Measurements from ENCODE around the gene RAB34.

Gene RAB34, protein sequence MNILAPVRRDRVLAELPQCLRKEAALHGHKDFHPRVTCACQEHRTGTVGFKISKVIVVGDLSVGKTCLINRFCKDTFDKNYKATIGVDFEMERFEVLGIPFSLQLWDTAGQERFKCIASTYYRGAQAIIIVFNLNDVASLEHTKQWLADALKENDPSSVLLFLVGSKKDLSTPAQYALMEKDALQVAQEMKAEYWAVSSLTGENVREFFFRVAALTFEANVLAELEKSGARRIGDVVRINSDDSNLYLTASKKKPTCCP

DNA sequence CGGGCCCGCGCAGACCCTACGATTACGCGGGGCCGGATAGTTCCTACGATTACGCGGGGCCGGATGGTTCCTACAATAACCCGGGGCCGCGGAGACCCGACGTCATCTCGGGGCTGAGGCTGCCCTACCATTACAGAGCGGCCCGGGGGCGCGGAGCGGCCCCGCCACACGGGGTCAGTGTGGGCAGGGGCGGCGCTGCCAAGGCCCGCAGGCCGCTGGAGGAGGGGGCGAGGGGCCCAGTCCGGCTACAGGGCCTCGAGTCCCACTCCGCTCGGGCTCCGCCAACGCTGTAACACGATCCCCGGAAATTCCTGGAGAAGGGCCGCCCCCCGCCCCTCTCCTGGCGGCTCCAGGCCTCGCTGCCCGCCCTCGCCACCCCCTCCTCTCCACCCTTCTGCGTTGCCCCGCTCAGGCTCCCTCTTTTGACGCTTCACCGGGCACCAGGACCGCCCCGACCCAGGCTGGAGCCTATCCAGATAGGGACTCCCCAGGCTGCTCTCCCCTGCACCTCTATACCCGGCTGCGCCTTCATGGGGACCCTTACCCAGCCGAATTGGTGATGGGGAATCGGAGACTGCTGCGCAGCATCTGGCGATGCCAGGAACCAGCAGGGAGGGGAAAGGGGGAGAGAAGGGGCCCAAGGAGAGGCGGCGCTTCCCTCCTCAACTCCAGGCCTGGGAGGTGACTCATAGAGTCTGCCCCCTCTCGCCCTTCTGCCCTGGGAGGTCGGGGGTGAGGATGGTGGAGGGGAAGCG is at the start of gene RAB34:
TSS of gene RAB34 (minus strand) at position 291 of the 755 bp plus-strand sequence. CDS start 602 bp downstream, outside the sequence.
- DNase-seq: peak; percentile 88

DNA sequence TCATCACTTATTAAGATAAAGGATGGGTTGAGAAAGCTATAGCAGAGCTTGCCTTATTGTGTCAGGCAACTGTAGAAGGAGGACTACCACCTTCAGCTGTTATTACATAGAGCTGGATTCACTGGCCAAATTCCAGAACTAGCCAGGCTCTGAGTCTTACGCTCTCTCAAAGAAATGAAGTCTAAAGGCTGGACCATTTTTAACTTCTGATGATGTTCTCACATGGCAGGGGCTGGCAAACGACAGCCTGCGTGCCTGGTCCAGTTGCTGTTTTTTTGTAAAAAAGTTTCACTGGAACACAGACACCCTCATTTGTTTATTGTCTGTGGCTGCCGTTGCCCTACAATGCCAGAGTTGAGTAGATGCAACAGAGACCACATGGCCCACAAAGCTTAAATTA is 47.4 kb upstream of the RAB34 start:
- DNase-seq: no peak

DNA sequence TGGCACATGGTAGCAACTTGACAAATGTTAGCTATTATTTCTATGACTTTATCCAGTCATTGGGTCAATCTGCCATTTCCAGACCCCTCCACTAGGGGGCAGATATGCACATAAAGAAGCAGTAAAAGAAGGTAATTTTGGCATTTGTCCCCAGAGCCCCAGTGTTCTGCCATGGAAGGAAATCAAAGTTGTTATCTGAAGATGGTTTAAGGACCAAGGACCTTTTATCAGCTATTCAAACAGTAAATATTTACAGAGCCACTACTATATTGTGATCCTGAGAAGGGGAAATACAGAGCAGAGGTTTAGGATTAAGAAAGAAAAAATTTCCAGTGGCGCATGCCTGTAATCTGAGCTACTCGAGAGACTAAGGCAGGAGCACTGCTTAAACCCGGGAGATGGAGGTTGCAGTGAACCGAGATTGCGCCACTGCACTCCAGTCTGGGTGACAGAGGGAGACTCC is 46.2 kb upstream of the RAB34 start:
- DNase-seq: peak; percentile 59

DNA sequence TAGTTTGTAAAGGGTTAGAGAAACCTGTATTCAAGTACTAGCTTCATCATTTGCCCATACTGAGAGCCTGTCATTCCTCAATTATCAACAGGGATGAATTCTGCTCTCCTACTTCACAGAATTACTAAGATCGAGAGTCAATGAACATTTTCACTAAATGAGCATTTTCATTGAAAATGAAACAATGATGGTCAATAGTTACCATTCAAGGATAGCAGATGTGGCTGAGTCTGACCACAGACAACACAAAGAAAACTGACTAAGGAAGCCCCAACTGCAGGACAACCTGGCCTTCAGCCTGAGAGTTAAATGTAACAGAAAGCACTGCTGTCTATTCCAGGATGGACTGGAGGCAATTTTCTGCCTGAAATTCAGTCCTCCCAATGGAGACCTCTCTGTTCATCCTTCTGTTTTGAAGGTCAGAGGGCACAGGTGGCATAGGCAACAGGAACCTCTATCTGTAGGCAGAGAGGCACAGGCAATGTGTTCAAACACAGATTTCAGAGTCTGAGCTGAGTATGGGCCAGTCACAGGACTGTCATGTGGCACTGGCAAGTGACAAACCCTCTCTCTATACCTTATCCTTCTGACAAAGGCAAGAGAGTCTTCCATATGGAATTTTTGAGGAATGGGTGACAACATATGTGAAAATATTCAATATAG is 45.6 kb upstream of the RAB34 start:
- DNase-seq: no peak

DNA sequence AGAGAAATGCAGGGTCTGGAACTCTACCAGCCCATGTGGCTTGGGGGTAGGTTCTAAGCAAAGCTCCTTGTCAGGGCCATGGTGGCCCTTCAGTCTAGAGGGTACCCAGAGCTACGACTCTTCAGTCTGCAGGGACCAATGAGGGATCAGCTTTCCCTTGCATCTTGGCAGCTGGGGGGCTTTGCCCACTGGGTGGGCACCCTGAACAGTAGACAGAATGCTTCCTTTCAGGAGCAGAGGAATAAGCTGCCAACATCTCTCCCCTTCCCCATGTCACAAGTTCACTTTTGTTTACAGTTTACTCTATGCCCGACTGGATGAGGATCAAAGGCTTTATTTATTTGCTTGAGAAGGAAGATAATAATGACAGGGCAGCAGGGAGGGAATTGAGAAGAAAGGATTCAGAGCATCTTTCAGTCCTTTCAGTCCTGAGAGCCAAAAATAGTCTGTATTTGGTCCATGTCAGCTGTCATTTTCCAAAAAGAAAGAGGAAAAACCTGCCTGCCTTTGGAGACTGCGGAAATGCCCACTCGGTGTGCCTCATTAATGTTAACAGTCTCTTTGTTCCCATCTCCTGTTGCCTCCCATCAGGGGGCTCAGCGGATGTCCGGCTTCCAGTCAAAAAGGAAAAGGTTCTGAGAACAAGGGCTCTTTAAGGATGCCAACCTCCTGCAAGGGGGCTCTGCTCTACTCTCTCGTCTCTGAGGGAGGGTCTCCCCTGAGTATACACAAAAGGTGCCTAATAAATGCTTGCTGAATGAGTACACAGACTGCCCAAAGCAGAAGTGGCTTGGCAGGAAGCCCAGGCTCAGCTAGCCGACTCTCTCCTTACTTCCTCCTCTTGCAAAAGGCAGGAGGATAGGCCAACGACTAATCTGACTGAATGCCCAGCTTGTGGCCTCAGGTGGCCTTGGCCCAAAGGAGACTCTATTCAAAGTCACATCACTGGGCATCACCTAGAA is 43.2 kb upstream of the RAB34 start:
- DNase-seq: no peak

DNA sequence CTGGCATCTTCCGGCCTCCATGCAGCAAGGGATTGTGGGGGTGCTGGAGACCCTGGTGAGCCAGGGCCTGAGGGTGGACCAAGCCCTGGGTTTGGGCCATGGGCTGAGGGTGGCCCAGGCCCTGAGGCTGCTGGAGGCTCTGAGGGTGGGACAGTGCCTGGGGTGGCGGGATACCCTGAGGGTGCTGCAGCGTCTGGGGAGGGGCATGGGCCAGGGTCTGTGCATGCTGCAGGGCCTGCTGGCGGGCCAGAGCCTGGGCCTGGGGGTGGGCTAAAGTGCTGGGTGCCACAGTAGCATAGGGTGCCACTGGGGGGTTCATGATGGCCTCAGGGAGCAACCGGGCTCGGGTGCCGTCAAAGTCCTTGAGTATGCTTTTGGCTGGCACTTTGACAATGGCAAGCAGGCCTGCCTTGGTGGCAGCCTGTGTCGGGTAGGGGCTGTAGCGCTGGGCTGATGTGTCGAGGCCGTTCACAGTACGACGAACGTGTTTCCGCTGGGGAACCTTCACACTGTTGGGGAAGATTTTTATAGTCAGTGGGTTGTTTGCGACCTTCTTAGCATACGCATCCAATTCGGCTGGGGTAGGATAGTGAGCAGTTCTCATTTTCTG is 41.7 kb upstream of the RAB34 start:
- DNase-seq: no peak

DNA sequence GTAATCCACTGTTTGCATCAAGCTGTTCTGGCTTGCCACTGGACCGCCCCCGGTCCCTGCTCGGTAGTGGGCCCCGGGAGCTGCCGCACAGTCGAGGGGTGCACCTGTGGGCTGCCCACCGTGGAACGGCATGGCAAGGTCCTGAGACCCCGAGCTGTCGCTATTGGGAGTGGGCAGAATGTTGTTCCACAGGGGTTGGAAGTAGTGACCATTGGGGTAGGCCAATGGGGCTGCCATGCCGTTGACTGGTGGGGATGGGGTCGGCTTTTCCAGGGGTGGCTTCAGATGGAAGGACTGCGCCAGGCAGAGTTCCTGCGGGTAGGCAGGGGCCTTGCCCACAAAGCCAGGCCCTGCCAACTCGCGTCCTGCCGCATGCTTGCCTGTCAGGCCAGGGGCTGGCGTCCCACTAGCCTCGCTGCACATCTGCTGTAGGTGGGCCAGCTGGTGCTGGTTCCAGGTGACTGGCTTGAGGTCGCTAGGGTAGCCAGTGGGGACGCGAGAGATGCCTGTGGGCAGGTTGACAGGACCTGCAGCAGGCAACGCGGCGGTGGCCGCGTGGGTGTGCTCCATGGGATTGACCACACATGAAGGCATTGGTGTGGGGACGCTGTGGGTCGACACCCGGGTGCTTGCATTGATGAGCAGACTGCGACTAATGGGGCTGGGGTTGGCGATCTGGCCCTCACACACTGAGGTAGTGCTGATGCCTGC is 40.9 kb upstream of the RAB34 start:
- DNase-seq: no peak

DNA sequence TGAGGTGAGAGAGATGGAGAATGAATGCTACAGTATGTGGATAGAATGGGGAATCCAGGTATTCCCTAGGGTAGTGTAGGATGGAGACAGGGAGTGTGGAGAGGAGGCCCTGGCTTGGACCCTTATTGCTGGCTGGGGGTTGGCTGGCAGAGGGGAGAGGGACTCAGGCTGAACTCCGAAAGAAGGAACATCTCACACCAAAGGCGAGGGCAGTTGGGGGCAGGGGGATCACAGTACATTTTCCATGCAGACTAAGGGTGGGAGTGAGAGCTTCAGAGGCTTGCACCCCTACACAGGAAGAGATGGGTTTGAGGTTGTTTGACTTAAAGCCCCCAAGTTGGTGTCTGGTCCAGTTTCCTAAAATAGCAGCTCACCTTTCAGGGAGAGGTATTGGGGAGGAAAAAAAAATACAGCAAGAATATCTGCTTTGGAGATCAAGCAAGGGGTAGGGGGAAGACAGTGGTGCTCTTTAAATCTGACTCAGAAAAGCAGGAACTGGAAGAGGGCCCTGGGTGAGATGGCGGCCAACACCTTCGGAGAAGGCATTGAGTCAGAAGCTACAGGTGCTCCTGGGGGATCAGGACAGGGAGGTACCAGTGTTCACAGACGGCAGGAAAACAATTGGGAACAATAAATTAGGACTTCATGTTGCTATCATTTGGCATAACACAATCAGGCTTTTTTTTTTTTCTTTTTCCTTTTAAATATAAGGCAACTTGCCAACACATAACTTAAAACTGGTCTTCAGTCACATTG is 38.6 kb upstream of the RAB34 start:
- DNase-seq: no peak

DNA sequence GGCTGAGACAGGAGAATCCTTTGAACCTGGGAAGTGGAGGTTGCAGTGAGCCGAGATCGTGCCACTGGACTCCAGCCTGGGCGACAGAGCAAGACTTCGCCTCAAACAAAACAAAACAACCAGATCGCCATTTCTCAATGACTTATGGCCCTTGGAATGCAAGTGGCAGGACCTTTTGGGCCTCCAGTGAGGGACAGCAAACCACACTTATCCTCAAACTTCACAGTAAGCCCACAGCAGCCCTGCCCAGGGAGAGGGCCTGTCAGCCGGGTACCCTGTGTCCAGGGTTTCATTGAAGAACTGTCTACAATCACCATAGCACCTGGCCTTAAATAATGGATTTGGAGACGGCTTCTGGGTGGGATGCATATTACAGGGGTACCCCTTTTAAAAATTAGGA is 37.8 kb upstream of the RAB34 start:
- no peak for DNase-seq

DNA sequence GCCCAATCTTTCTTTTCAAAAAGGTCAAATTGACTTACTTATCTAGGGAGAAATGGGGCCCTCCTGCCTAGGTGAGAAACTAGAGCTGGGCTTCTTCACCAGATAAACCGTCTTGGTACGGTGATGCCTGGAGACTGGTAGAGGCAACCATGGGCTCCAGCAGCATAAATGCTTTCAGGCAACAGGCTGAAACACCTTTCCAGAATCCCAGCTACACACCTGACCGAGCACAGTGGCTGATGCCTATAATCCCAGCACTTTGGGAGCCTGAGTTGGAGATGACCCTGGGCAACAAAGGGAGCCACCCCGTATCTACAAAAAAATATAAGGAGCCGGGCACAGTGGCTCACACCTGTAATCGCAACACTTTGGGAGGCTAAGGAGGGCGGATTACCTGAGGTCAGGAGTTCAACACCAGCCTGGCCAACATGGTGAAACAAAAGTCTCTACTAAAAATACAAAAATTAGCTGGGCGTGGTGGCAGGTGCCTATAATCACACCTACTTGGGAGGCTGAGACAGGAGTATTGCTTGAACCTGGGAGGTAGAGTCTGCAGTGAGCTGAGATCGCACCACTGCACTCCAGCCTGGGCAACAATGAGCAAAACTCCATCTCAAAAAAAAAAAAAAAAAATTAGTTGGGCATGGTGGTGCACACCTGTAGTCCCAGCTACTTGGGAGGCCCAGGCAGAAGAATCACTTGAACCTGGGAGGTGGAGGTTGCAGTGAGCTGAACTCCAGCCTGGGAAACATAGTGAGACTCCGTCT is 34.1 kb upstream of the RAB34 start:
- DNase-seq: no peak

DNA sequence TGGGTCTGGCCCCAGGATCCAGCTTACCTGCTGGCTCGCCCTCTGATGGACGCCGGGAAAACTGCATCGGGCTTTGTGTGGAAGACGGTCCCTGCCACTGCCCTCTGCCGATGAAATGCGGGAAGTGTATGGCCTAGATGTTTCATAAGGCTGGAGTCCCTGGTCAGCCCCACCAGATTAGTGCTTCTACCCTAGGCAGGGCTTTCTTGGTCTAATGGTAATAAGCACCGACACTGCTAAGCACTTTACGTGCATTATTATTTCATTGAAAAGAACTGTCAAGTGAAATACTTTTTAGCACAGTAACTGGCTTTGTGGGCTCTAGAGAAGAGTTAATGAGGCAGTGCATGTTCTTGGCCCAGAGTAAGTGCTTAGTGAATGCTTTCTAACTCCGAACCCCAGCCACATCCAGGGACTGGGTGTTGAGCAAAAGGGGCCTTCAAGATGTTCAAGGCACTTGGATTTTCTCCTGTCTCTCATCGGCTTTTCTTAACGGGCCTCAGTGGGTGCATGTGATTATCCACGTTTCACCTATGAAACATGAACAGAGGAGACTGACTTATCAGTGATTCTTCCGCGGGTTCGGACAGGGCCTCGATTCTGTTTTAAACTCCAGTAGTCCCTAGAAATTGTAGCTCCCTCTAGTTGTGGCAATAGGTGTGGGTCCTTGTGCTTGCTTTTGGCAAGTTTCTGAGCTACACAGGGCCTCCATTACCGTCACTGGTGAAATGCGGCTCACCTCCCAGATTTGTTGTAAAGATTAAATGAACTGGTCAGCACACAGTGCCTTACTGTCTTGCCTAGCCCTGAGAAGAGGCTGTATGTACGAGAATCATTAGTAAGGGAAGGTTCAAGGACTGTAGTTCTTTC is 32.7 kb upstream of the RAB34 start:
- DNase-seq: peak; percentile 94

DNA sequence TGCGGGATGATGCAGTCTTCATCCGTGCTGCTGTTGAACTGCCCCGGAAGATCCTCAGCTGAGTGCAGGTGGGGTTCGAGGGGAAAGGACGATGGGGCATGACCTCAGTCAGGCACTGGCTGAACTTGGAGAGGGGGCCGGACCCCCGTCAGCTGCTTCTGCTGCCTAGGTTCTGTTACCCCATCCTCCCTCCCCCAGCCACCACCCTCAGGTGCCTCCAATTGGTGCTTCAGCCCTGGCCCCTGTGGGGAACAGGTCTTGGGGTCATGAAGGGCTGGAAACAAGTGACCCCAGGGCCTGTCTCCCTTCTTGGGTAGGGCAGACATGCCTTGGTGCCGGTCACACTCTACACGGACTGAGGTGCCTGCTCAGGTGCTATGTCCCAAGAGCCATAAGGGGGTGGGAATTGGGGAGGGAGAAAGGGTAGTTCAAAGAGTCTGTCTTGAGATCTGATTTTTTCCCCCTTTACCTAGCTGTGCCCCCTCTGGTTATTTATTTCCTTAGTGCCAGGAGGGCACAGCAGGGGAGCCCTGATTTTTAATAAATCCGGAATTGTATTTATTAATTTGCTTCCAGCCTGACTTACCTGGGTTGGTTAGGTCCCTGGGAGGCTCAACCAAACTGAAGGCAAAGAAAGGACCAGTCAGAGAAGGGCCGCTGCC is 32.0 kb upstream of the RAB34 start:
- DNase-seq: no peak

DNA sequence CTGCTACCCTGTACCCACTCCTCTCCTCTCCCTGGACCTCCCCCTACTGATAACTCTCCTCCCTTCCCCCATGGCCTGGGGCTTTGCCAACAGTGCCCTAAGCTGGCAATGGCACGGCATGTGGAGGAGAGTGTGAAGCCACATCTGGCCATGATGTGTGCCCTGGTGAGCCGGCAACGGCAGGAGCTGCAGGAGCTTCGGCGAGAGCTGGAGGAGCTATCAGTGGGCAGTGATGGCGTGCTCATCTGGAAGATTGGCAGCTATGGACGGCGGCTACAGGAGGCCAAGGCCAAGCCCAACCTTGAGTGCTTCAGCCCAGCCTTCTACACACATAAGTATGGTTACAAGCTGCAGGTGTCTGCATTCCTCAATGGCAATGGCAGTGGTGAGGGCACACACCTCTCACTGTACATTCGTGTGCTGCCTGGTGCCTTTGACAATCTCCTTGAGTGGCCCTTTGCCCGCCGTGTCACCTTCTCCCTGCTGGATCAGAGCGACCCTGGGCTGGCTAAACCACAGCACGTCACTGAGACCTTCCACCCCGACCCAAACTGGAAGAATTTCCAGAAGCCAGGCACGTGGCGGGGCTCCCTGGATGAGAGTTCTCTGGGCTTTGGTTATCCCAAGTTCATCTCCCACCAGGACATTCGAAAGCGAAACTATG is 31.3 kb upstream of the RAB34 start:
- no peak for DNase-seq

DNA sequence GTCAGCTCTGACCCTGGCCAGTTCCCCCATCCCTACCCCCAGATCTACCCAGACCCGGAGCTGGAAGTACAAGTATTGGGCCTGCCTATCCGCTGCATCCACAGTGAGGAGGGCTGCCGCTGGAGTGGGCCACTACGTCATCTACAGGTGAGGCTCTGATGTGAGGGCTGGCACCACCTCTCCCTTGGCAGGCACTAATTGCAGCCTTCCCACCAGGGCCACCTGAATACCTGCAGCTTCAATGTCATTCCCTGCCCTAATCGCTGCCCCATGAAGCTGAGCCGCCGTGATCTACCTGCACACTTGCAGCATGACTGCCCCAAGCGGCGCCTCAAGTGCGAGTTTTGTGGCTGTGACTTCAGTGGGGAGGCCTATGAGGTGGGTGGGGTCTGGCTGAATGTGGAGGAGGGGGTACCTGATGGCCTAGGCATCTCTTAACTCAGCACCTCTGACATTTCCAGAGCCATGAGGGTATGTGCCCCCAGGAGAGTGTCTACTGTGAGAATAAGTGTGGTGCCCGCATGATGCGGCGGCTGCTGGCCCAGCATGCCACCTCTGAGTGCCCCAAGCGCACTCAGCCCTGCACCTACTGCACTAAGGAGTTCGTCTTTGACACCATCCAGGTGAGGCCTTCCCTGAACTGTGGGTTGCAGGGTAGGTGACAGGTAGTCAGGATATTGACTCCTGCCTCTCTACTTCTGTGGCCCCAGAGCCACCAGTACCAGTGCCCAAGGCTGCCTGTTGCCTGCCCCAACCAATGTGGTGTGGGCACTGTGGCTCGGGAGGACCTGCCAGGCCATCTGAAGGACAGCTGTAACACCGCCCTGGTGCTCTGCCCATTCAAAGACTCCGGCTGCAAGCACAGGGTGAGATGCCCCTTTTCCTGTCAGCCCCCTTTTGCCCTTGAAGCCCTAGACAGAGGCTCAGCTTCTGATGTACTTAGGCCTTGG is 30.4 kb upstream of the RAB34 start:
- no peak for DNase-seq

DNA sequence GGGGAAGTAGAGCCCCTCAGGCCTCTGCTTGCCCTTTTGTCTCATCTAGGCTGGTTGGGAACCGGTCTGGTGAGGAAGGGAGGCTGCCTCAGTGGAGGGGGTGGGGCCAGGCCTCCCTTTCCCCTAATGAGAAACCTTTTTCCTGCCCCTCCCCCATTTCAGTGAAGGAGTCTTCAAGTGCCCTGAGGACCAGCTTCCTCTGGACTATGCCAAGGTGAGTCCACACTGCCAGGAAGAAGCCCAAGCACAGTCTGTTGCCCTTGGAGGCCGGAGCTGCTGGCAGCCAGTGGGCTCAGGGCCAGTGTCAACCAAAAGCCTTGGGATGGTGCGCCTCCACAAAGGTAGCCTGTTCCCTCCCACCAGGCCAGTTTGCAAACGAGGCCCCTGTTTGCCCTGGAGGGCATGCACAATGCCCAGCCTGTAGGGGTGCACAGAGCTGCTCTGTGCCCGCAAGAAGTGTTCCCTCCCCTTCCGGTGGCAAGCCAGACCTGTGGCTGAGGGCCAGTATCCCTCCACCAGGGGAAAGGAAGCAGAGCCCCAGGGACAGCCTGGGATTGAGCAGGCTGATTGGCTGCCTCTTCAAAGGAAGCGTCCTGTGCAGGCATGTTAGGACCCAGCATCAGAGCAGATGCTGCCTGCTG is 29.5 kb upstream of the RAB34 start:
- DNase-seq: no peak

DNA sequence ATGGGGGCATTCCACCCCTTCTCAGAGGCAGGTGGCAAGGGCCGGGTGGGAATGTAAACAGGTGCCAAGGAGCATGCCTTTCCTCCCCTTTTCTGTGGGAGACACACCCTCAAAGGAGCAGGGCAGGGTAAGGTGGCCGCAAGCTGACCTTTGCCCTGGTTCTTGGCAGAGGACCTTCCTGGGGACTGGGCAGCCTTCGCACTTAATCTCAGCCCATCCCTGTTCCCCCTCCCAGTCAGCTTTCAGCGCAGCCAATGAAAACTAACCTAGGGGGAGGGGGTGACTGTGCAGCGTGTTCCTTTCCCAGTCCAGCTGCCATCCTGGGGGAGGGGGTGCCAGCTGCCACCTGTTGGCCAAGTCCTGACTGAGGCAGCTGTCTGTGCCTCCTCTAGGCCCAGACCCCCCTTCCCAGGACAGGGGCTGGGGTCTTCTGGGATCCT is 29.0 kb upstream of the RAB34 start:
- DNase-seq: peak; percentile 22

Data from NCI-H526 treated with DMSO at 0.1 percent for 48 hours (cell line).